GM19397 (cell line): Measurements from ENCODE around the gene DACT1.
"Not testable (repeated sequence)": the region's sequence is repeated elsewhere in the genome, so short reads cannot be mapped to it uniquely, and the experiment has no call there.

Source experiments
- ATAC-seq: cut with Tn5 transposase; IDR thresholded peaks from one replicate; pipeline ENCODE4 v1.9.1; 2021; ENCODE audit warnings: mild to moderate bottlenecking, moderate library complexity; ENCODE audit not compliant: unreplicated experiment

The DACT1 gene, protein sequence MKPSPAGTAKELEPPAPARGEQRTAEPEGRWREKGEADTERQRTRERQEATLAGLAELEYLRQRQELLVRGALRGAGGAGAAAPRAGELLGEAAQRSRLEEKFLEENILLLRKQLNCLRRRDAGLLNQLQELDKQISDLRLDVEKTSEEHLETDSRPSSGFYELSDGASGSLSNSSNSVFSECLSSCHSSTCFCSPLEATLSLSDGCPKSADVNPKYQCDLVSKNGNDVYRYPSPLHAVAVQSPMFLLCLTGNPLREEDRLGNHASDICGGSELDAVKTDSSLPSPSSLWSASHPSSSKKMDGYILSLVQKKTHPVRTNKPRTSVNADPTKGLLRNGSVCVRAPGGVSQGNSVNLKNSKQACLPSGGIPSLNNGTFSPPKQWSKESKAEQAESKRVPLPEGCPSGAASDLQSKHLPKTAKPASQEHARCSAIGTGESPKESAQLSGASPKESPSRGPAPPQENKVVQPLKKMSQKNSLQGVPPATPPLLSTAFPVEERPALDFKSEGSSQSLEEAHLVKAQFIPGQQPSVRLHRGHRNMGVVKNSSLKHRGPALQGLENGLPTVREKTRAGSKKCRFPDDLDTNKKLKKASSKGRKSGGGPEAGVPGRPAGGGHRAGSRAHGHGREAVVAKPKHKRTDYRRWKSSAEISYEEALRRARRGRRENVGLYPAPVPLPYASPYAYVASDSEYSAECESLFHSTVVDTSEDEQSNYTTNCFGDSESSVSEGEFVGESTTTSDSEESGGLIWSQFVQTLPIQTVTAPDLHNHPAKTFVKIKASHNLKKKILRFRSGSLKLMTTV

DNA sequence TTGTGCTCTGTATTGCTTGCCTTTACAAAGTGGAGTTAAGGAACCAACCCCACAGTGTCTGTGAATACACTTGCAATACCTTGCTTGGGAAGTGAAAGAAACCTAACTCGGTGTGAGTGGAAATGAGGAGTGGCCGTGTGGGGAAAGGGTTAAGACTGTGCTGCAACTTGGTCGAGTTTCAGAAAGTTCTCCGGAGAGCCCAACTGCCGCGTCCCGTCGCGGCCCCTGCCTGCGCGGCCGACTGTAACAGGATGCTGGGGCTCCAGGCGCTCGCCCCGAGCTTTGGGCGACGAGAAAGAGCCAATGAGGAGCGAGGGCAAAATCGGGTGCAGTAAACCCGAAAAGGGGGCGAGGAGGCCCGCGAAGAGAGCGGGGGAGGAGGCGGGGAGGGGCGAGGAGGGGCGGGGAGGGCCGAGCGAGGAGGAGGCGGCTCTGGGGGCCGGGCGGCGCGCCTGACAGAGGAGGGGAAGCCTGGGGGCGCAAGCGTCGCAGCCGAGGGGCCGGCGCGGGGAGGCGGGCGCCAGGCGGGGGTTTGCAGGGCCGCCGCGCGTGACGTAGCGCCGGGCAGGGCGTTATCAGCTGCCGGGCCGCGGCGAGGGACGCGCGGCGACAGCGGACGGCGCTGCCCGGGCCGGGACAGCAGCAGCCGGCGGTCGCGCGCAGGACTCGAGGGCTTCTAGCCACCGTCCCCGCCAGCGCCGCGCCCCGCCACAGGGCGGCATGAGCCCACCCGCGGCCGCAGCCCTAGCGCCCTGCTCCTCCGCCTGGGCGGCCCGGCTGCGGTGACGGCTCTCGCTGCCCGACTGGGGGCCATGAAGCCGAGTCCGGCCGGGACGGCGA is at the start of gene DACT1:
Gene DACT1, plus strand, starts transcription at position 572 of the 840 bp plus-strand sequence. Its CDS starts 241 bp downstream, at position 813.
- ATAC-seq: peak; percentile 72

DNA sequence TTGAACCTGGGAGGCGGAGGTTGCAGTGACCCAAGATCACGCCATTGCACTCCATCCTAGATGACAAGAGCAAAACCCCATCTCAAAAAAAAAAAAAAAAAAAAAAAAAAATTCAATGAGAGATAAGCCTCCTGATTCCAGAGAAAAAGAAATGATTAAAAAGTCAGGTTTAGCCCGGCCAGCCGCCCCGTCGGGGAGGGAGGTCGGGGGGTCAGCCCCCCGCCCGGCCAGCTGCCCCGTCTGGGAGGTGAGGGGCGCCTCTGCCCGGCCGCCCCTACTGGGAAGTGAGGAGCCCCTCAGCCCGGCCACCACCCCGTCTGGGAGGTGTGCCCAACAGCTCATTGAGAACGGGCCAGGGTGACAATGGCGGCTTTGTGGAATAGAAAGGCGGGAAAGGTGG is 49.4 kb upstream of the DACT1 start:
- not testable (repeated sequence) for ATAC-seq

DNA sequence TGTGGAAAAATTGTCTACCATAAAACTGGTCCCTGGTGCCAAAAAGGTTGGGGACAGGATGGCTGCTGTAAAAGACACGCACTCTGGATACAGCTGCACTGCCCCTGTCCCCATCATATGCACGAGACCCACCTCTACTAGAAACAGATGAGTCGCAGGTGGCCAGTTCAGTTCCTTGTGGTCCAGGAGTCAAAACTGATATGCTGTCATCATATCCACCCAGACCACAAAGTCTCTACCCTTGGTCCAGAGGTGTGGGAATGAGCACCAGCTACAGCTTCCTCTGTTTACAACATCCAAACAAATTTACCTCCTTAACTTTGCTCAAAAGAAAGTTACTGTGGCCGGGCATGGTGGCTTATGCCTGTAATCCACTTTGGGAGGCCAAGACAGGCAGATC is 43.8 kb upstream of the DACT1 start:
- no peak for ATAC-seq

DNA sequence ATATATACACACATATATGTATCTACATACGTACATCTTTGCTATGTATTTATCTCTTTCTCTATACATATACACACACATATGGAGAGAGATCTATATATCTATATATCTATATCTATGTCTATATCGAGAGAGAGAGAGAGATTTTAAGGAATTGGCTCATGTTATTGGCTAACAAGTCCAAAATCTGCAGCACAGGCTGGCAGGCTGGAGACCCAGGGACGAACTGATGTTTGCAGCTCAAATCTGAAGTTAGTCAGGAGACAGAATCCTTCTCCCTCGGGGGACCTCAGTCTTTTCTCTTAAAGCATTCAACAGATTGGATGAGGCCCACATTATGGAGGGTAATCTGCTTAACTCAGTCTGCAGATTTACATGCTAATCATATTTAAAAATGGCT is 40.7 kb upstream of the DACT1 start:
- ATAC-seq: no peak

DNA sequence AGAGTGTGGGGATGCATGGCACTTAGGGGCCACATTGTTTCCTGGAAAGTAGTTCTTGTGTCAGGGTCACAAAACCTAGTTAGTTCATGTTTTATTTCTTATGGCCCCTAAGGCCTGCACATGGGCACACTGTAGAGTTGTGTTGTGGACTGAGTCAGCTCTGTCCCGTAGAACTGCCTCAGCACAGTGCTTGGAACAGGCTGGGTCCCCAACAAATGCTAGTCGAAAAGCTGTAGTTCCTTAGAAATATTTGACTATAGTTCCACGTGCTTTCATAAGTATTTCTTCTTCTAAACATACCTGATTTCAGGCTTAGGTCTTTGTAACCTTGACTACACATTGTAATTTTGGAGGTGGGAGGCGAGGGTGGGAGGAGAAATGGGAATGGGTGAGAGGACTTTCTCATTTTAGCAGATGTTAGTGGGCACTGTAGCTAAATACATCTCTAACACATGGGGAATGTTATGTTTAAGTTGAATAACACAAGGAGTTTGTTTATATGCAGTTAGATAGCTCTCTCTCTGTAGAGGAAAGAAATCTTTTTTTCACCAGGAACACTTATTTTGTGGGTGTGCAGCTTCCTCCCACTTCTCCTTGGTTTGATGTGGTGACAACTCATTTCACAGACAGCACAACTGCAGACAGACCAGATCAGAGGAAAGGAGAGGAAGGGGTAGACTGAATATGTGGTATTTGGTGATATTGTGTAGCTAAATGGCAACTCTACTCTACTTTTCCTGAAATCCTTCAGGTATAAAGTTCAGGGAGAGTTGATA is 39.5 kb upstream of the DACT1 start:
- no peak for ATAC-seq

DNA sequence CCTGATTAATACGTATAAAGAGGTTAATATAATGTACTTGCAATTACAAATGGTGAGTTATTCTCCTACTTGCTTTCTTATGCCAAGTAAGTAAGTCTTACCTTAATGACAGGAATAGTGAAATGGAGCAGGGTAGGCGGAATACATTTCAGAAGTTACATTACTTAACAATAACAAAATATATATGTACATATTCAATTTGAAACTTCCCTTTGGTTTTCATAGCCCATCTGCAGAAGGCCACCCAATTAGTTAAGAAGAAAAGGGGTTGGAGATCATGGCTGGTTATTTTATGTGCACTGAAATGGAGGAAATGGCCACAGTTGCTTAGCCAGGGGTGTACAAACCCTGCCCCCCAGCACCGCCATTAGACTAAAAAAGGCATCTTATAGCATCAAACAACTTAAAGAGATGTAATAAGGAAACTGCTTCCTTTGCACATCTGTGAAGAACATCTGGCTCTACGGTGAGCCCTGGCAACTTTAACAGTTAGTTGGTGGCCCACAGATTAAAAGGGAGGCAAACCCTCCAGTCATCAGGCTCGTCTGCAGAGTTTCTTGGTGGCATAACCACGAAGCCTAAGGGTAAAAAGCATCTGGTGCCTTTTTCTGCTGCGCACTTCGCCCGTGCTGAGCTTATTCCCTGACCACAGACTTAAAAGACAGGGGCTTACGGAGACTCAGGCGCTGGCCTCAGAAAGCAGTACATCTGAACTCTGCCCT is 38.8 kb upstream of the DACT1 start:
- no peak for ATAC-seq

DNA sequence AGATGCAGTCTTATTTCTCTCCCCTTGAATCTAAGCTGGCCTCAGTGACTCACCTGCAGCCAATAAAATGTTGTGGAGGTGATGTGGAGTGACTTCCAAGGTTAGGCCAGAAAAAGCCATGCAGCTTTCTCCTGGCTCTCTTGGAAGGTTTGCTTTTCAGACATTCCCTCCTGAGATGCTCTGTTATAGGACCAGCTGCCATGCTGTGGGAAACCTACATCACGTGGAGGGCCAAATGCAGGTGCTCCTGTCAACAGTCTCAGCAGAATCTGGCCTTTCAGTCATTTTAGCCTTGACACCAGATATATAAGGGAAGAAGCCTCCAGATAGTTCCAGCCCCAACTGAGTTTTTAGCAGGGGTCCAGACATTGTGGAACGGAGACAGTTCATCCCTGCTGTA is 38.1 kb upstream of the DACT1 start:
- ATAC-seq: no peak

DNA sequence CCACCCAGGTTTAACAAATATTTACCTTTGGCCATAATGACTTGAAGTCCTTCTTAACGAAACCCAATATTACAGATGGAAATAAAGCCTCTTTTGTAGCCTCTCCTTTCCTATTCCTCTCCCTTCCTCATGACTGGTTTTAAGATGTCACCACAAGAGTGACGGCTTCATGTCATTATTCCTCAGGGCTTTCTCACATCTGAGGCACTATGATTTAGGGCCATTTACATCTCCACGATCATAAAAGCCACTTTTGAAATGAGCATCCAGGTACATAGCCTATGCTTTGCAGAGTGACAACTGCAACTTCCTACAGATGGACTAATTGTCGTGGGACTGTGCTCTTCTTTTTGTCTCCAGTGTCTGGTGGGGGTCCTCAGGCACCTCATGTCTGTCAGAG is 32.3 kb upstream of the DACT1 start:
- ATAC-seq: no peak

DNA sequence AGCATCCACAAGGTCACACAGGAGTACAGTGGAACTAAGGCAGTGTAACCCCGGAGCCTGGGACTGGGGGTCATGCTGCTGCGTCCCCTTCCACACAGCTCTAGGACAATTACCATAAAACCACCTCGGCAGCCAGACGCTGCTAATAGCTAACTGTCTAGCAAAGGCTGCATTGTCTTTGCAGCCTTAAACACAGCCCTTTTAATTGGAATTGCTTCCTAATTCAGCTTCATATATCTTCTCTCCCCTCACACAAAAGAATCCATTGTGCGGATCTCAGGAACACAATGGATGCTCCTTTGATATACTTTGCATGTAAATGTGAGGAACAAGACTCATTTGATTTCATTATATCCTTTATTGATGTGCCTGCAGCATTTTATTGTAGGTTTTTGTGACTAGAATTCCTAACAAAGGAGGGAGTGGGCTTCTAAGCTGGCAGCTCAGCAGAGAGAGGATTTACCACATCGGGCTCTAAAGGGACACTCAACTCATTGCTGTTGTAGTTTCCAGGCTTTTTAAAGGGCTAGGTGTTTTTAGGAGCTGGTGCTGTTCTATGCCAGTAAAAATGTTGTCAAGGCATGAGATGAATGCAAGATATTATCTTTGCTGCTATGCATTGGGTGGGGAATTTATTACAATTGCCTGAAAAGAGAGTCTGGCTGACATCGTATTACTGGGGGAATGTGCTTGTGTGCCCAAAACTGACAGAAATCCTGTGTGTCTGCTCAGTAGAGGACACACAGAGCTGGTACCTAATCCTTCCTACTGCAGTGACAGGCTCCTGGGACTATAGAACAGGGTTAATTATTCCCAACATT is 30.4 kb upstream of the DACT1 start:
- no peak for ATAC-seq

DNA sequence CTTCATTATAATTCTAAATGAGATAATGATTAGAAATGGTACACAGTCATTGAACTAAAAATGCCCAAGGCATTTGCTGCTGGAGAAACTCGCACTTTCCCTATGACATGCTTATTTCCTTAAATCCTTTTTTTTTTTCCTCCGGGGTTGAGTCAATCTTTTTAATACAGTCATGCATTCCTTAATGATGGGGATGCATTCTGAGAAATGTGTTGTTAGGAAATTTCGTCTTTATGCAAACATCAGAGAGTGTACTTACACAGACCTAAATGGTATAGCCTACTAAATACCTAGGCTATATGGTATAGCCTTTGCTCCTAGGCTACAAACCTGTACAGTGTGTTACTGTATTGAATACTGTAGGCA is 29.8 kb upstream of the DACT1 start:
- ATAC-seq: no peak

DNA sequence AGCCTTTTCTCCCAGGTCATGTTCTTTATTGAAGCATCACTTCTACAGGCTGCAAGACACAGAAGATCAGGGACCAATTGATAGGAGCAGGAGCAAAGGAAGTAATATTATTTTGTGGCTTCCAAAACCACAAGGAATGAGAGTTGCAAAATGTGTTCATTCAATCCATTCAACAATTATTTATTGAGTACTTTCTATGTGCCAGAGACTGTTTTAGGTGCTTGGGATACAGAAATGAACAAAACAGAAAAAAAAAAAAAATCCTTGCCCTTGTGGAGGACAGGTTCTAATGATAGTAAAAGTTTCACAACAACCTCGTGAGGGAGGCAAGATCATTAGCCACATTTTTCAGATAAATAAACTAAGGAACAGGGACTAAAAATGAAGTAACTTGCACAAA is 20.1 kb upstream of the DACT1 start:
- ATAC-seq: no peak

DNA sequence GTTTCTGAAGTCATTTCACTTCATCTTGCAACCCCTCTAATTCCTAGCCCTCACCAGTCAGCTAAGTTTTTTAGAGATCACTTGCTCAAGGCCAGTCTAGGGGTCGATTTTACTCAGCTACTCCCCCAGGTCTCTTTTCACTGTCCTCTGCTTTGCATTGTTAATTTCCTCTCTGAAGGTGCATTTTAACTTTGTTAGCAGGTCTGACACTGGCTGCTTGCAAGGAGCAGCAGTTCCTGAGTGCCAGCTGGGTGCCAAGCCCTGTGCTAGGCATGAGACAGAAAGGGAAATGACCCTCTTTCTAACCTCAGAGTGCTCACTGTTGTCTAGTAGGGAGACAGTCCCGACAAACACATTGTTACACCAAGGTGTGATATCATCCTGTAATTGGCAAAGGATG is 17.8 kb upstream of the DACT1 start:
- no peak for ATAC-seq

DNA sequence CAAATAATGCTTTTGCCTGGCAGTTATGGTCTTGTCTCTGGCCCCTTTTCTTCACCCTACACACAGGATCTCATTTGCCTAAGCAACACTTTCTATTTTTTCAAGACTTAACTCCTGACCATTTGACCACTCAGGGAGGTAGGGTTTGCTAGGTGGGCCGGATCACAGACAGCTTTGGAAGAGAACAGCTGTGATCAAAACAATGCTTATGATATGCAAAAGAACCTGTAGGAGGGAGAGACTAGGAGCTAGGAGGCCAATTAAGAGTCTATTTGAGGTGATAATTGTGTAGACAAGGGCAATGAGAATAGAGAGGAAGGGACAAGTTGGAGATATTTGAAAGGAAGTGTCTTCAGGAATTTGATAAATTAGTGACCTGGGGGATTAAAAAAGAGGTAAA is 12.3 kb upstream of the DACT1 start:
- no peak for ATAC-seq

DNA sequence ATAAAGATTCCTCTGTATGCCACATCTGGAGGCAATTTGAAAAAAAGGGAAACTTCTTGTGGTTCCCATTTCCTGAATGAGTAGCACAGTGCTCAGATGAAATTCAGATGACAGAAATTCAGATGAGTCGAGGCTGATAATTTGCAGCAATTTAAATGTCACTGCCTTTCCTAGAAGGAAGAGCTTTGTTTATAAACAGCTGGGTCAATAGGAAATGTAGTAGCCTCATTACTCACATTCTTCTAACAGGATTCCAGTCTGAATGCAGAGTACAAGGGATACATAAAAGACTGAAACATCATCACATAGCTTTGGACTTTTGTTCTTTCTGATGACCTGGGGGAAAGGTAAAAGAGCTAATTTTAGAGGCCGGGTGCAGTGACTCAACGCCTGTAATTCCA is 11.3 kb upstream of the DACT1 start:
- ATAC-seq: no peak

DNA sequence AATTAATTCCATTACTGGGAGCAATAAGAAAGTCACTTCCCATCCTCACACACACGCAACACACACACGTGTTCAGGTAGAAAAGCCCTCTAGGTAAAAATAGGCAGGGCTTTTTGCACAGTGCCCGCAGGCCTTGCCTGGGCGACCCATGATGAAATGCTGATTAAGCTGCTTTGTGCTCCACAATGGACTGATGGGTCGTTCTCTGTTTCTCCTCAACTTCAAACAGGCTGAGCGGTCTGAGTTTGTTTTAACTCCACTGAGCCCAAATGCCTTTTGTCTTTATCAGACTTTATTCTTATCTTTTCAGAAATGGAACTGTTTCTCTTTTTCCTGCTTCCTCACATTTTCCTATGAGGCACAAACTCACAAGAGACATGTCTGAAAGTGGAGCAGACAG is 9.4 kb upstream of the DACT1 start:
- ATAC-seq: no peak

DNA sequence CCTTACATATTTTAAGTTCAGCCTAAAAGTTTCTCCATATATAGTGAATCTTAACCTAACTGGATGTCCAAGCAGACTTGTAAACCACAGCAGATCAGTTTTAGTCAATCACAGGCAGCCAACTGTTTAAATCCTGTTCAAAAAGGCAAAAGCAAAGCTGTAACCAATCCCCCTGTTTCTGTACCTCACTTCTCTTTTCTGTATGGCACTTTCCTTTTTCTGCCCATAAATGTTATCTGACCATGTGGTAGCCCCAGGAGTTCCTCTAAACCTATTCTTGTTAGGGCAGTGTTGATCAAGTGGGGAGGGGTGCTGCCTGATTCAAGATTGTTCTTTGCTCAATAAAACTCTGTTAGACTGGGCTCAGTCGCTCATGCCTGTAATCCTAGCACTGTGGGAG is 8.5 kb upstream of the DACT1 start:
- no peak for ATAC-seq

DNA sequence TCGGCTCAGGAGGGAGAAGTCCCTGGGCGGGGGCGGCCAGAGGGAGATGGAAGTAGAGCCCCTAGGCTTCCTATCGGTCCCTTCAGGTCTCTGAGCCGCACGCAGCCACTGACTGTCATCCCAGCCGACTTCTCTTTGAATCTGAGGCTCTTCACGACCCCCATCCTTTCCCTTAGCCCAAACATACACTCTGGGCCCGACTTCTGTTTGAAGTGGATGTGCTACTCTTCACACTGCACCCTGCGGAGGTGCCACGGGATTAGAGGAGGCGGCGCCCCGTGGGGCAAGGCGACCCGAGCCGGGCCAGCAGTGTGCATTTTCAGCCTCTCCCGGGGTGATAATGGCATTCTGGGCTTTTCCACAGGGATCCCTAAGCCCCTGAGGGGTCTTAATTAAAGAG is 6.0 kb upstream of the DACT1 start:
- no peak for ATAC-seq

DNA sequence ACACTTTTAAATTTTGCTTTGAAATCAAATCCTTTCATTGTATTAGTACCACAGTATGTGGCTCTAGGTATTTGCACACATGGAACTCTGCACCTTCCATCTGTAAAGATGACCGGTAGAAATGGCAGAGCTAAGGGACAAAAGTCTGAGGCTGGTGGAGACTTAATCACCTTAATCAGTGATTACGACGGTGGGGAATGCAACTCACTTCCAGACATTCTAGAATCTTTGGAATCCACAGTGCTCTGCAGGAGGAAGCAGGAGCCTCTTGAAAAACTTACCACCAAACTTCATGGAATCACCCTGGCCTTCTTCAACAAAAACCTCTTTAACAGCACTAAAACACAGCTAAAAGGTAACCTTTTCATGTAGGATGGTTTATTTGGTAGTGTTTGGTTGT is 3.9 kb upstream of the DACT1 start:
- no peak for ATAC-seq

DNA sequence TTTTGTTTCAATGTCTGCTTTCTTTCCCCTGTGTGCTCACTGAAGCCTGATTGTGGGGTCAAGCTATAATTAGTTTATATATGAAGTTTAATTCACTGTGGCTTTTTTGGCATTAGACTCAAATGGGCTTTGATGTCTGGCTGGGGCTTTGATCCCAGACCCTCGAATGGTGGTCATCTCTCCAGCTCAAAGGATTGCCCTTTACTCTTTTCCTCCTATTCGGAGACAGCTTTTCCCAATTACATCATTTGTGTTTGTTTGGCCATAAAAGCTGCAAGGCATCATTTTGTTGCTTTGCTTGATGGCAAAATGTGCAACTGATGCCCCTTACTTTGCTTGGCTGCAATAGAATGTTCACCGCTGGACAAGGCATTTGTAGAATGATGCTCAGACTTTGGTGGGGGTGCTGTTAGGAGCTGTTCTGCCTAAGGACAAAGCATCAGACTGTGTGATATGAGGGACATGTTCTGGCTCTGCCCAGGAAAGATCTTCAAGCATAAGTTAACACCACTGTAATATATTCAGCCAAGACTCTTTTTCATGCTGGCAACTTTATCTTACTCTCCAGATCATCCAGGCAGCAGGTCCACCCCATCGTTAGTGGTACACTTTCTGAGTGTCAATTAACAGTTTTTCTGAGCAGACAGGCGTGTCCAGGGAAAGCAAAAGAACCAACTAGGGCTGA is 3.2 kb upstream of the DACT1 start:
- no peak for ATAC-seq
